DOHH2 (cell line): ENCODE data around the gene FBXL5.

Experiments
- H3F3A ChIP-seq: fragments of 200-600 bp; sonication (generic), shearing (Covaris generic); 2 replicates; pipeline ENCODE4 v1.6.0; 2016; ENCODE audit warnings: antibody characterized with exemption, mild to moderate bottlenecking; ENCODE audit not compliant: control insufficient read depth, insufficient read depth
- H3K27ac ChIP-seq: fragments of 200-600 bp; sonication (generic); 2 replicates; pipeline ENCODE4 v1.5.1; 2014; ENCODE audit warnings: low read depth, mild to moderate bottlenecking, low read length, moderate library complexity
- H3K27me3 ChIP-seq: fragments of 200-600 bp; sonication (generic); 2 replicates; pipeline ENCODE4 v1.6.1; 2014; ENCODE audit warnings: mild to moderate bottlenecking, low read length, mixed read lengths; ENCODE audit not compliant: control insufficient read depth
- H3K36me3 ChIP-seq: fragments of 200-600 bp; sonication (generic); 2 replicates; pipeline ENCODE4 v1.6.1; 2014; ENCODE audit warnings: mild to moderate bottlenecking, low read length, moderate library complexity, mixed read lengths; ENCODE audit not compliant: control insufficient read depth
- H3K4me1 ChIP-seq: fragments of 200-600 bp; sonication (generic); 2 replicates; pipeline ENCODE4 v1.6.1; 2014; ENCODE audit warnings: mild to moderate bottlenecking, low read length, mixed read lengths; ENCODE audit not compliant: control insufficient read depth
- H3K4me2 ChIP-seq: fragments of 200-600 bp; sonication (generic); 2 replicates; pipeline ENCODE4 v1.6.0; 2014; ENCODE audit warnings: mild to moderate bottlenecking, low read length, moderate library complexity
- H3K4me3 ChIP-seq: fragments of 200-600 bp; sonication (generic); 2 replicates; pipeline ENCODE4 v1.5.1; 2014; ENCODE audit warnings: mild to moderate bottlenecking, low read length, mixed read lengths
- H3K79me2 ChIP-seq: fragments of 200-600 bp; sonication (generic); 2 replicates; pipeline ENCODE4 v1.6.1; 2014; ENCODE audit warnings: mild to moderate bottlenecking, low read length, mixed read lengths; ENCODE audit not compliant: control insufficient read depth
- H3K9me2 ChIP-seq: fragments of 200-600 bp; sonication (generic); replicated peaks from 2 replicates; pipeline ENCODE4 v1.6.1; 2014; ENCODE audit warnings: mild to moderate bottlenecking, low read length, mixed read lengths; ENCODE audit not compliant: control insufficient read depth
- H3K9me3 ChIP-seq: fragments of 200-600 bp; sonication (generic); 2 replicates; pipeline ENCODE4 v1.6.1; 2014; ENCODE audit warnings: antibody characterized with exemption, low read length, mixed read lengths; ENCODE audit not compliant: control insufficient read depth, insufficient read depth
- H4K20me1 ChIP-seq: fragments of 200-600 bp; sonication (generic); 2 replicates; pipeline ENCODE4 v1.6.0; 2014; ENCODE audit warnings: low read depth, mild to moderate bottlenecking, antibody characterized with exemption, low read length, moderate library complexity; ENCODE audit not compliant: control insufficient read depth, insufficient read depth
- EZH2phosphoT487 ChIP-seq: fragments of 200-600 bp; sonication (generic); IDR thresholded peaks from 2 replicates; pipeline ENCODE4 v1.6.1; 2017; ENCODE audit warnings: borderline replicate concordance, mild to moderate bottlenecking, antibody characterized with exemption, low read length, moderate library complexity, mixed read lengths
- TF ChIP-seq, protein P1 (sequence below): fragments of 200-600 bp; sonication (generic); IDR thresholded peaks from one replicate; pipeline ENCODE4 v1.5.1; 2014; ENCODE audit warnings: antibody characterized with exemption, mild to moderate bottlenecking, low read depth, low read length; ENCODE audit not compliant: poor library complexity, severe bottlenecking

FBXL5 gene

GRCh38 chr4:15658136-15658770 is 3.1 kb upstream of the FBXL5 start:
- peaks cover 36% of the 10 kb centered on the region for H3F3A ChIP-seq
- H3K4me3 ChIP-seq = no peak overlapping the region

GRCh38 chr4:15657366-15657765 is 2.2 kb upstream of the FBXL5 start:
- Histone ChIP-seq H4K20me1 (peaks cover 5% of the 10 kb centered on the region), H3F3A (peaks cover 34% of the 10 kb centered on the region), H3K9me2 (no peaks in the 10 kb centered on the region), H3K4me3 (no peak overlapping the region), H3K9me3 (no peaks in the 10 kb centered on the region), H3K79me2 (peaks cover 28% of the 10 kb centered on the region), H3K27ac (no peak overlapping the region), H3K4me1 (peaks cover 37% of the 10 kb centered on the region), H3K36me3 (peaks cover 21% of the 10 kb centered on the region), H3K27me3 (no peaks in the 10 kb centered on the region), H3K4me2 (no peak overlapping the region)
- TF ChIP-seq EZH2phosphoT487 = no peak

More at GRCh38 chr4:15658136-15658770, 3.1 kb upstream of the FBXL5 start:
- Histone ChIP-seq H4K20me1 (peaks cover 5% of the 10 kb centered on the region), H3K4me2 (no peak overlapping the region), H3K9me2 (no peaks in the 10 kb centered on the region), H3K4me1 (peaks cover 28% of the 10 kb centered on the region), H3K27ac (no peak overlapping the region), H3K36me3 (peaks cover 23% of the 10 kb centered on the region), H3K79me2 (peaks cover 20% of the 10 kb centered on the region), H3K27me3 (no peaks in the 10 kb centered on the region), H3K9me3 (no peaks in the 10 kb centered on the region)
- TF ChIP-seq, protein P1, sequence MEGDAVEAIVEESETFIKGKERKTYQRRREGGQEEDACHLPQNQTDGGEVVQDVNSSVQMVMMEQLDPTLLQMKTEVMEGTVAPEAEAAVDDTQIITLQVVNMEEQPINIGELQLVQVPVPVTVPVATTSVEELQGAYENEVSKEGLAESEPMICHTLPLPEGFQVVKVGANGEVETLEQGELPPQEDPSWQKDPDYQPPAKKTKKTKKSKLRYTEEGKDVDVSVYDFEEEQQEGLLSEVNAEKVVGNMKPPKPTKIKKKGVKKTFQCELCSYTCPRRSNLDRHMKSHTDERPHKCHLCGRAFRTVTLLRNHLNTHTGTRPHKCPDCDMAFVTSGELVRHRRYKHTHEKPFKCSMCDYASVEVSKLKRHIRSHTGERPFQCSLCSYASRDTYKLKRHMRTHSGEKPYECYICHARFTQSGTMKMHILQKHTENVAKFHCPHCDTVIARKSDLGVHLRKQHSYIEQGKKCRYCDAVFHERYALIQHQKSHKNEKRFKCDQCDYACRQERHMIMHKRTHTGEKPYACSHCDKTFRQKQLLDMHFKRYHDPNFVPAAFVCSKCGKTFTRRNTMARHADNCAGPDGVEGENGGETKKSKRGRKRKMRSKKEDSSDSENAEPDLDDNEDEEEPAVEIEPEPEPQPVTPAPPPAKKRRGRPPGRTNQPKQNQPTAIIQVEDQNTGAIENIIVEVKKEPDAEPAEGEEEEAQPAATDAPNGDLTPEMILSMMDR = no peak
- TF ChIP-seq EZH2phosphoT487 = no peak

DNA sequence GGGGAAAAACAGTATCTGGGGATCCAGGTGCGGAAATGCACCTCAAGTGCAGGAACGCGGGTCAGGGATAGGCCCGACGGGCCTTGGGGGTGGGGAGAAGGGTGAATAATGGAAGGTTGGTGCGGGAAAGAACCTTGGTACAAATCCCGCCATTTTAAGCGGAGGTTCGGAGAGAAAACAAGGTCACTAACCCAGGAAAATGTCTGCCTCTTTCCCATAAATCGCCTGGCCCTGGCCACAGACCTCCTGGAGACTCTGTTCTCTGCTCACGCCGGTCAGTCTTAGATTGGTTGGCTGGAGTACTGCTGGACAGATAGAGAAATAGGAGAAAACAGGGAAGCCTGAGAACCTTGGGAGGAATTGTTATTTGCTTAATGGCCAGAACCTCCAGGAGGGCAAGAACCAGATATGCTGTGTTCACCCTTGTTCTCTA is 897 bp upstream of the FBXL5 start:
- Histone ChIP-seq H3K4me1 (peaks cover 50% of the 10 kb centered on the region), H3K4me3 (peak overlapping the region; percentile 94), H3F3A (peaks cover 36% of the 10 kb centered on the region)

More for the DNA sequence above, 897 bp upstream of the FBXL5 start:
- H3K36me3 ChIP-seq = peaks cover 20% of the 10 kb centered on the region
- no peaks in the 10 kb centered on the region for H3K9me3 ChIP-seq
- no peaks in the 10 kb centered on the region for H3K9me2 ChIP-seq
- no peaks in the 10 kb centered on the region for H3K27me3 ChIP-seq
- peak overlapping the region; percentile 89 for H3K4me2 ChIP-seq
- TF ChIP-seq, protein P1 = no peak
- TF ChIP-seq EZH2phosphoT487 = no peak
- peaks cover 41% of the 10 kb centered on the region for H3K79me2 ChIP-seq
- H4K20me1 ChIP-seq = peaks cover 5% of the 10 kb centered on the region
- peak overlapping the region; percentile 72 for H3K27ac ChIP-seq
